Skin epidermis (tissue), 12 donors: ENCODE data around the gene TMEM202.
"Not testable (repeated sequence)": the region's sequence is repeated elsewhere in the genome, so short reads cannot be mapped to it uniquely, and the experiment has no call there.

Experiments
- H3K27ac ChIP-seq, 21 experiments: fragments of 200-600 bp; sonication (generic) in 11 of 21; one replicate each; pipeline ENCODE4 v1.5.0; 2020; ENCODE audit warnings: mild to moderate bottlenecking in 3 of 21, inconsistent platforms in 2 of 21, moderate library complexity in 2 of 21
- H3K4me3 ChIP-seq, 7 experiments: fragments of 200-600 bp; sonication (generic) in 2 of 7; one replicate each; pipeline ENCODE4 v1.5.0; 2020; ENCODE audit warnings: inconsistent platforms in 2 of 7, mild to moderate bottlenecking in 2 of 7, moderate library complexity in 1 of 7

TMEM202 gene

GRCh38 chr15:72397796-72398588 is at the start of gene TMEM202:
TMEM202 (plus strand) TSS chr15:72398305; CDS start chr15:72398327, 22 bp downstream.
- Histone ChIP-seq H3K4me3 (no peak within 1 kb of the TSS), H3K27ac (no peak within 1 kb of the TSS)

- no peak overlapping the region for H3K4me3 ChIP-seq
Measured at GRCh38 chr15:72353266-72353665, 44.8 kb upstream of the TMEM202 start.

GRCh38 chr15:72354496-72354895 is 43.6 kb upstream of the TMEM202 start:
- Histone ChIP-seq H3K4me3 (no peak overlapping the region), H3K27ac (no peak overlapping the region)

More at GRCh38 chr15:72353266-72353665, 44.8 kb upstream of the TMEM202 start:
- H3K27ac ChIP-seq, result no peak overlapping the region

- peak overlapping the region in 8 of 21 experiments; percentile 6 to 72 (median 40) for H3K27ac ChIP-seq
Measured at GRCh38 chr15:72358121-72358520, 40.0 kb upstream of the TMEM202 start.

GRCh38 chr15:72358650-72359171 is 39.4 kb upstream of the TMEM202 start:
- Histone ChIP-seq H3K4me3 (no peak overlapping the region), H3K27ac (peak overlapping the region in 12 of 21 experiments; percentile 6 to 72 (median 54))

More at GRCh38 chr15:72358121-72358520, 40.0 kb upstream of the TMEM202 start:
- H3K4me3 ChIP-seq, result no peak overlapping the region

- Histone ChIP-seq H3K4me3 (no peak overlapping the region), H3K27ac (no peak overlapping the region)
Measured at GRCh38 chr15:72361176-72361575, 36.9 kb upstream of the TMEM202 start.

- Histone ChIP-seq H3K27ac (no peak overlapping the region), H3K4me3 (no peak overlapping the region)
Measured at GRCh38 chr15:72365844-72366243, 32.3 kb upstream of the TMEM202 start.

- no peak overlapping the region for H3K4me3 ChIP-seq
- peak overlapping the region in 9 of 21 experiments; percentile 3 to 78 (median 25) for H3K27ac ChIP-seq
Measured at GRCh38 chr15:72368325-72368724, 29.8 kb upstream of the TMEM202 start.

- Histone ChIP-seq H3K4me3 (no peak overlapping the region), H3K27ac (peak overlapping the region in 9 of 21 experiments; percentile 3 to 78 (median 25))
Measured at GRCh38 chr15:72368899-72369298, 29.2 kb upstream of the TMEM202 start.

GRCh38 chr15:72369964-72370363 is 28.1 kb upstream of the TMEM202 start:
- Histone ChIP-seq H3K27ac (peak overlapping the region in 3 of 21 experiments; percentile 0 to 78 (median 34)), H3K4me3 (no peak overlapping the region)

- Histone ChIP-seq H3K27ac (peak overlapping the region in 2 of 21 experiments; percentile 22 to 26), H3K4me3 (no peak overlapping the region)
Measured at GRCh38 chr15:72372361-72372760, 25.7 kb upstream of the TMEM202 start.

GRCh38 chr15:72375501-72375845 is 22.6 kb upstream of the TMEM202 start:
- Histone ChIP-seq H3K4me3 (peak overlapping the region; percentile 55 to 87 (median 66)), H3K27ac (peak overlapping the region; percentile 66 to 97 (median 92))

- H3K27ac ChIP-seq, result peak within 1 kb of the TSS; percentile 66 to 97 (median 92)
- peak within 1 kb of the TSS; percentile 55 to 87 (median 66) for H3K4me3 ChIP-seq
Measured at GRCh38 chr15:72375846-72376581, 22.1 kb upstream of the TMEM202 start, which contains the start of gene HEXA. HEXA (minus strand) TSS chr15:72376014; CDS start chr15:72375972, 42 bp downstream.

- H3K4me3 ChIP-seq, result no peak overlapping the region
- H3K27ac ChIP-seq, result peak overlapping the region in 8 of 21 experiments; percentile 9 to 97 (median 92)
Measured at GRCh38 chr15:72377331-72377730, 20.8 kb upstream of the TMEM202 start.

- not testable (repeated sequence) for H3K27ac ChIP-seq, H3K4me3 ChIP-seq
Measured at GRCh38 chr15:72379106-72379505, 19.0 kb upstream of the TMEM202 start.

- Histone ChIP-seq H3K4me3 (no peak overlapping the region), H3K27ac (no peak overlapping the region)
Measured at GRCh38 chr15:72379856-72380430, 18.2 kb upstream of the TMEM202 start.

- no peak overlapping the region for H3K4me3 ChIP-seq
- H3K27ac ChIP-seq, result no peak overlapping the region
Measured at GRCh38 chr15:72380743-72381142, 17.4 kb upstream of the TMEM202 start.

GRCh38 chr15:72382146-72382545 is 16.0 kb upstream of the TMEM202 start:
- H3K27ac ChIP-seq, result no peak overlapping the region
- no peak overlapping the region for H3K4me3 ChIP-seq

- no peak overlapping the region for H3K27ac ChIP-seq
- H3K4me3 ChIP-seq, result no peak overlapping the region
Measured at GRCh38 chr15:72387741-72388140, 10.4 kb upstream of the TMEM202 start.

- H3K4me3 ChIP-seq, result no peak overlapping the region
- H3K27ac ChIP-seq, result no peak overlapping the region
Measured at GRCh38 chr15:72389231-72389630, 8.9 kb upstream of the TMEM202 start.
